ENCODE results near the gene HIKESHI.
"Not testable (repeated sequence)": the region's sequence is repeated elsewhere in the genome, so short reads cannot be mapped to it uniquely, and the experiment has no call there.

The HIKESHI gene

GRCh38 chr11:86275493-86276370 lies 26.3 kb upstream of the HIKESHI start:
- in situ Hi-C loops (cut with HindIII; ENCODE audit: low sequenced_read_pairs) = no loop called here

GRCh38 chr11:86277741-86278140 lies 24.3 kb upstream of the HIKESHI start:
- no peak overlapping the region for H3K4me3 ChIP-seq (ENCODE audit: low read depth, low read length)
- no peak for DNase-seq (ENCODE audit: low read depth, low spot score)
- in situ Hi-C loops (cut with HindIII; ENCODE audit: low sequenced_read_pairs) = no loop called here
- no peak for TF ChIP-seq CTCF (IDR thresholded peaks at IDR 0.05; ENCODE audit: low read depth, low read length)

More at GRCh38 chr11:86275493-86276370, 26.3 kb upstream of the HIKESHI start:
- H3K4me3 ChIP-seq (ENCODE audit: low read depth, low read length) = no peak overlapping the region
- TF ChIP-seq CTCF (IDR thresholded peaks at IDR 0.05; ENCODE audit: low read depth, low read length) = no peak
- no peak for DNase-seq (ENCODE audit: low read depth, low spot score)

- no peak for DNase-seq (ENCODE audit: low read depth, low spot score)
- no peak for TF ChIP-seq CTCF (IDR thresholded peaks at IDR 0.05; ENCODE audit: low read depth, low read length)
- H3K4me3 ChIP-seq (ENCODE audit: low read depth, low read length) = no peak overlapping the region
- in situ Hi-C loops (cut with HindIII; ENCODE audit: low sequenced_read_pairs) = no loop called here
Observed at GRCh38 chr11:86278226-86278625, 23.8 kb upstream of the HIKESHI start.

- TF ChIP-seq CTCF (IDR thresholded peaks at IDR 0.05; ENCODE audit: low read depth, low read length) = no peak
- no peak overlapping the region for H3K4me3 ChIP-seq (ENCODE audit: low read depth, low read length)
- DNase-seq (ENCODE audit: low read depth, low spot score) = no peak
- in situ Hi-C loops (cut with HindIII; ENCODE audit: low sequenced_read_pairs) = no loop called here
Observed at GRCh38 chr11:86279747-86280146, 22.3 kb upstream of the HIKESHI start.

- DNase-seq (ENCODE audit: low read depth, low spot score) = no peak
- in situ Hi-C loops (cut with HindIII; ENCODE audit: low sequenced_read_pairs) = no loop called here
- H3K4me3 ChIP-seq (ENCODE audit: low read depth, low read length) = no peak overlapping the region
- no peak for TF ChIP-seq CTCF (IDR thresholded peaks at IDR 0.05; ENCODE audit: low read depth, low read length)
Observed at GRCh38 chr11:86287468-86287796, 14.6 kb upstream of the HIKESHI start.

- no peak for TF ChIP-seq CTCF (IDR thresholded peaks at IDR 0.05; ENCODE audit: low read depth, low read length)
- in situ Hi-C loops (cut with HindIII; ENCODE audit: low sequenced_read_pairs) = no loop called here
- DNase-seq (ENCODE audit: low read depth, low spot score) = no peak
- H3K4me3 ChIP-seq (ENCODE audit: low read depth, low read length) = no peak overlapping the region
Observed at GRCh38 chr11:86288776-86289507, 13.1 kb upstream of the HIKESHI start.

- not testable (repeated sequence) for H3K4me3 ChIP-seq (ENCODE audit: low read depth, low read length); DNase-seq (ENCODE audit: low read depth, low spot score)
Observed at GRCh38 chr11:86289508-86290280, 12.3 kb upstream of the HIKESHI start.

More at GRCh38 chr11:86289508-86290280, 12.3 kb upstream of the HIKESHI start:
- in situ Hi-C loops (cut with HindIII; ENCODE audit: low sequenced_read_pairs) = not testable (repeated sequence)

All from astrocyte of the spinal cord (primary cell).